ENCODE data around the gene RPTOR.
"Not testable (repeated sequence)": the region's sequence is repeated elsewhere in the genome, so short reads cannot be mapped to it uniquely, and the experiment has no call there.

The RPTOR gene

DNA sequence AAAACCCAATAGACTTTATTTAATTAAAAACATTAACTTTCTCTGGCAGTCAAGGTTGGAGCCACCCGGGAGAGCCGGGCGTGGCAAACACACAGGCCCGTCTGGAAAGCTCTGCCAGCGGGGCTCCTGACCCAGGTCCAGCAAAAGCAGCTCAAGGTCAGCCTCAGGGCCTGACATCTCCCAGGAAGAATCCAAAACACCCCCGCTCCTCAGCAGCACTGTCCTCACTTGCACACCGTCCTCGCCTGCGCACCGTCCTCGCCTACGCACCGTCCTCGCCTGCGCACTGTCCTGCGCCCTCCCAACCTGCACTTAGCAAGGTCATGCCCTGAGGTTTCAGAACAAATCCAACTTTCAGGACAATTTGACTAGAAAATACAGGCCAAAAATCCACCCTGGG is 31.4 kb upstream of the RPTOR start:
- no peak for DNase-seq (ENCODE audit: low spot score)

DNA sequence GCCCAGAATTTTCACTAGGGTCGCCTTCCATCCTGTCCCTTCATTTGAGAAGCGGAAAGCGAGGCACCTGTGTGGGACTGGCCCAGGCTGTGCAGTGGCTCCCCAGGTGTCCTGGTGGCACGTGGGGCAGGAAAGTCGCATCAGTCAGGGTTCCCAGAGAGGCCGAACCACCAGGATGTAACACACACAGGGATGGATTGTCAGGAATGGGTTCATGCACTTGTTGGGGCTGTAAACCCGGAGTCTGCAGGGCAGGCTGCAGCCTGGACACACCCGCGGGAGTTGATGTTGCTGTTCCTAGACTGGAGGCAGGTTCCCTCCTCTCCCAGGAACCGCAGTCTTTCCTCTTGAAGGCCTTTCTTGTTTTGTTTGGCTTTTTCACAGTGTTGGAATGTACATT is 30.7 kb upstream of the RPTOR start:
- no peak for DNase-seq (ENCODE audit: low spot score)

DNA sequence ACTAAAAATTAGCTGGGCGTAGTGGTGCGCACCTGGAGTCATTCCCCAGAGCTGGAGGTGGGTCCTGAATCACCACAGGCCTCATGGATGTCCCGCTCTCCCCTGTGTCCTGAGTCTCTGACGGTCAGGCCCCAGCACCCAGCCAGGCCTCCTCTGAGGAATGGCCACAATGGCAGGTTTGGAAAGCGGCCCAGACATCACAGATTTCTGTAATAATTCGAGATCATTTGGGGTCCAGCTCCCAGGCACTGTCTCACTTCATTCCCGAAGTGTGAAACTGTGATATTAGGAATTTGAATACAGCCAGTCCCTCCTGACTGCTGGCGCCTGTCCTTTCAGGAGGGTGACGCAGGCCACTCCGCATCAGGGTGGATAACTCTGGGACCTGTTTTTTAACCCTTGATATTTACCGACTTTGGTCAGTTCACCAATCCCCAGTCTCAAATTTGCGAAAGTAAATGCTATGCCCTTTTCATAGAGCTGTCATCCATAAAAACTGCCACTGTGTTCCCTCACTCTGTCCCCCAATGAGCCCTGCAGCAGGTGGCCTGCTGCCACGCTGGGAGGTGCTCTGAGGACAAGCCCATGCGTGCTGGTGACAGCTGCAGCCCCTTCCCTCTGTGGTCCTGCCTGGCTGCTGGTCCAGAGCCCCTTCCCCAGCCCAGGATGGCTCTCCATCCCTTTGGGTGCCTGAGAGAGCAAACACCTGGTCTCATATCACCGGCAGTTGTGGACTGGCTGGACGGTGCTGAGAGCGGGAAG is 28.3 kb upstream of the RPTOR start:
- no peak for DNase-seq (ENCODE audit: low spot score)

GRCh38 chr17:80517641-80518040 is 27.0 kb upstream of the RPTOR start:
- DNase-seq (ENCODE audit: low spot score) = no peak

- DNase-seq (ENCODE audit: low spot score) = no peak
These were observed 26.2 kb upstream of the RPTOR start for GRCh38 chr17:80518392-80518791.

DNA sequence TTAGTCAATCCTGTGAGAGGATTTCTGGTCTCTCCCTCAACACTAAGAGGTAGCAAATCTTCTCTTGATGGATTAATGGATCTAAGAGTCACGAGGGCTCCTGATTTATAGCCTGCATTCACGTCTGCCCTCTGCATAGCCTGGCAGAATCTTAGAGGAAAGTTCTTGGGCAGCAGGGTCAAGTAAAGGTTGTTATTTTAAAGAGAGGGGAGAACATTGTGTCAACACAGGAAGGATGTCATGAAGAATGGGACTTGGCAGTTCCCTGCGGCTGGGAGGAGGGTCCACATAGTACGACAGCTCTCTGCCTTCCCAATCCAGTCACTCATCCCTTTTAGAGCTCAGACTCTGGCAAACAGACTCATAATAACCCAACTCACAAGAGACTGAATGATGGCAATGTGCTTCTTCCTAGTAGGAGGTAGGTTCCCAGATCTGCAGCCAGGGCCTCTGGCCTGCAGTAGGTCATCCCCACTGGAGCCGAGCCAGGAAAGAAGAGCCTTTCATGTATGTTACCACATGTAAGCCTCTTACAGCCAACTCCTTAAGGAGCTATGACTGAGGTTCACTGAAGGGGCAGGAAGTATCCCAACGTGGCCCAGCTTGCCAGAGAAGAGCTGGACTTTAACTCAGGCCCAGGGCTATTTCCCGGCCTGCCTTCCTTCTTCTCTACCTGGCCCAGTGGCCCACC is 25.4 kb upstream of the RPTOR start:
- DNase-seq (ENCODE audit: low spot score) = no peak

GRCh38 chr17:80520810-80521455 is 23.7 kb upstream of the RPTOR start:
- DNase-seq (ENCODE audit: low spot score) = no peak

DNA sequence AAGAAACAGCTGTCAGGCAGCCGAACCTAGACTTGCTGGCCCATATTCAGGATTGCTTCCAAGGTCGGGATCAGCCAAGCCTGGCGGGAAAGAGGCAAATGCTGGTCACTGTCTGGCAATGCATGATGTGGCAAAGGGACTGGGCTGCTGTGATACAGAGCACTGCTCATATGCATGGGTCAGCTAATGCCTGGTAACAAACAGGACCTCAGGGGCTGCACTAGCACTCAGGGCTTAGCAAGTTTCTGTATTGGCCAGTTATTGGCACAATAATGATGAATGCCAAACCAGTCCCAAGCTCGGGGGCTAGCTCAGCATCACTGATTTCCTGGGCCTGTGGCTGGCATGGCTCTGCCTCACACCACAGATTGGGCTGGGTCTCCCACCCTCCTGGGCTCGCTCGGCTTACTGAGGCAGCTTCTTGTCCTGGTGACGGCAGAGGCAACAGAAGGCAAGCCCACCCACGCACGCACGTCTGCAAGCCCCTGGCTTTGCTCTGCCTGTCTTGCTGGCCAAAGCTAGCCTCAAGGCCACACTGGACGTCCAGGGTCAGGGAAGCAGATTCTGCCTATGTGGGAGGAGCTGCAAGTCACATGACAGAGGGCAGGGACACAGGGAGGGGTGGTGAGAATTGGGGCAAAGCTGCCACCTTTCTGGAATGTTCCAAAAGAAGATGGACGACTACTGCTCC is 21.4 kb upstream of the RPTOR start:
- no peak for DNase-seq (ENCODE audit: low spot score)

- DNase-seq (ENCODE audit: low spot score) = no peak
These were observed 20.5 kb upstream of the RPTOR start for GRCh38 chr17:80523956-80524712.

DNA sequence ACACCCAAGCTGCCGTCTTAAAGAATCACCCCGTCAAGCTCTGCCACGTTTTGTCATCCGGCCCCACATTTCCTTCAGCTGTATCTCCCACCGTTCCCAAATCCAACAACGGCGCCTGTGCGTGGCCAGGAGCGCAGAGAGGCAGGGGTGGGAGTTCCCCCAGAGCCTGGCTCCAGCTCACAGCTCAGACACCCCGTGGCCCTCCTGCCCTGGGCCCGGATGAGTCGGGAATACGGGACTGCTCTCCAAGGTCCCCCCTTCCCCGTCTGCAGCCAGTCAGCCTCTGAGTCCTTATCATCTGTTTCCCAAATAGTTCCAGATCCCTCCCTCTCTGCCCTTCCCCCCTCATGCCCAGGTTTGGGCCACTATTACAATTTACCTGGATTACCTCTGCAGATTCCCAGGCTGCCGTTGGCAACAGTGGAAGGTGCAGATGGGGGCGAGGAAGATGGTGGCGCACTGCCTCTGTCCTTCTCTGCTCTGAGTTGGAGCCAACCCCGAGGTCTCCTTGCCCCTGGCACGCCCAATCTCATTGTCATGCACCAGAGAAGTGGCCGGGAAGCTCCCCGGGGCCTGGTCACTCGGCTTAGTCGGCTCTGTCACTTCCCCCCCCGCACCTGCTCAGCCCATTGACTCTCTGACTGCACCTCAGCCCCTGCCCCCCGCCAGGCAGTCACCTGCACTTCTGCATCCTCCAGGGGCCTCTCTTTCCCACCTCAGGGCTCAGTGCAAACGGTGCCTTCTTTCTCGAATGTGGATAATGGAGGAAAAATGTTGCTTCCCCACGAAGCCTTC is 18.3 kb upstream of the RPTOR start:
- no peak for DNase-seq (ENCODE audit: low spot score)

DNA sequence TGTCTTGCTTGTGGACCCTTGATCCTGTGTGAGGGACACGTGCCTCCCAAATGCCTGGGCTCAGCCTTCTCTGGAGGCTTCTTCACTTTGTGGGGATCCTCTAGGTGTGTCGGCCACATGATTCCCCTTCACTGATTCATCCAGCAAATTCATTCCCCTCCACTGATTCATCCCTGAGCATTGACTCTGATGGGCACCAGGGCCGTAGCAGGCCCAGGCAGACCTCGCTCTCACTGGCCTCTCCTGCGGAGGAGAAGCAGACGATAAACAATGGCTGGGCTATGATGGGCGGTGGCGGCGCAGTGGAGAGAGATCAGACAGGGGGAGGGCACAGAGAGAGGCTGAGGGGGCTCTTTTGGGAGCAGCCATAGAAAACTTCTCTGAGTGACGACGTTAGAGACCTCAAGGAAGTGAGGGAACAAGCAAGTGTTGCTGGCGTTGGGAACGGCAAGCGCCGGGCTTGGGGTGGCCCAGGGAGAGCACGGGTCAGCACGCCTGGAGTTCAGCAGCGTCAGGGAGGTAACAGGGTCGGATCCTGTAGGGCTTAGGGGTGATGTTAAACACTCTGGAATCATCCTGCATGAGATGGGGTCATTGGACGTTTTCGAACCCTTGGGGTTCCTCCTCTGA is 17.5 kb upstream of the RPTOR start:
- DNase-seq (ENCODE audit: low spot score) = no peak

DNA sequence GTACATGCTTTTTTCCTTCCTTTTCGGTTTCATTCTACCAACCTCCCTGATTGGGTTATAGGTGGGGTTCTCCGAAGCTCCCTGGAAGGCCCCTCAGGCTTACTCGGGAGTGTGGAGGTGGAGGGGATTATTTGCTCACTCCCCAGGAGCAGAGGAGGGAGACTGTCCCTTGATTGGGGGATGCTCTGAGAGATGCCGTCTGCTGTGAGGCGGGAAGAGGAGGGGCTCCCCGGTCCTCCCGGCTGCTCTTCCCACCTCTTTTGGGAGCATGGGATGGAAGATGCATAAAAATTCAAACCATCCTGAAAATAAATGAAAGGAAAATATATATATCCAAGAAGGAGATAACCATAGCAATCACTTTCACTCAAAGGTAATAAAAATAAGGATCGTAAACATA is 16.1 kb upstream of the RPTOR start:
- DNase-seq (ENCODE audit: low spot score) = no peak

- no peak for DNase-seq (ENCODE audit: low spot score)
These were observed 15.3 kb upstream of the RPTOR start for GRCh38 chr17:80529104-80529903.

- no peak for DNase-seq (ENCODE audit: low spot score)
These were observed 14.7 kb upstream of the RPTOR start for GRCh38 chr17:80529904-80530292.

GRCh38 chr17:80531400-80531799 is 13.2 kb upstream of the RPTOR start:
- DNase-seq (ENCODE audit: low spot score) = no peak

DNA sequence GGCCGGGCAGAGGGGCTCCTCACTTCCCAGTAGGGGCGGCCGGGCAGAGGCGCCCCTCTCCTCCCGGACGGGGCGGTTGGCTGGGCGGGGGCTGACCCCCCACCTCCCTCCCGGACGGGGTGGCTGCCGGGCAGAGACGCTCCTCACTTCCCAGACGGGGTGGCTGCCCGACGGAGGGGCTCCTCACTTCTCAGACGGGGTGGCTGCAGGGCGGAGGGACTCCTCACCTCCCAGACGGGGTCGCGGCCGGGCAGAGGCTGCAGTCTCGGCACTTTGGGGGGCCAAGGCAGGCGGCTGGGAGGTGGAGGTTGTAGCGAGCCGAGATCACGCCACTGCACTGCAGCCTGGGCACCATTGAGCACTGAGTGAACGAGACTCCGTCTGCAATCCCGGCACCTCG is 7.3 kb upstream of the RPTOR start:
- DNase-seq (ENCODE audit: low spot score) = not testable (repeated sequence)

DNA sequence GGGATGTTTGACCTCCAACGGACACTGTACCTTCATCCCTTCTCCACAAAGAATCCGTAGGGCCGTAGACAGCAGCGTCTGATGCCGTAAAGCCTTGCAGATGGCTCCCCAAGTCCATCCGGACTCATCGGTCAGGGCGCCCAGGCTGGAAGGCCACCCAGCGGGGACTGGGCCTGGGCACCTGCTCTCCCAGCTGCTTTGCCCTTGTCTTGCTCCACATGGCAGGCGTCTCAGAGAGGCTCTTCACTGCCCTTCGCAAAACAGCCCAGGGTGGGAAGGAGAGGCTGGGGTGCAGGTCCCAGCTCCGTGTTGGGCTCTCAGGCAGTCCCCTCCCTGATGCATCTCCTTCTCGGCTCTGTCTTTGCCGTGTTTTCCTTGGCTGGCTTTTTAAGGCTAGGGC is 6.2 kb upstream of the RPTOR start:
- no peak for DNase-seq (ENCODE audit: low spot score)

- no peak for DNase-seq (ENCODE audit: low spot score)
These were observed 5.5 kb upstream of the RPTOR start for GRCh38 chr17:80539022-80539641.

DNA sequence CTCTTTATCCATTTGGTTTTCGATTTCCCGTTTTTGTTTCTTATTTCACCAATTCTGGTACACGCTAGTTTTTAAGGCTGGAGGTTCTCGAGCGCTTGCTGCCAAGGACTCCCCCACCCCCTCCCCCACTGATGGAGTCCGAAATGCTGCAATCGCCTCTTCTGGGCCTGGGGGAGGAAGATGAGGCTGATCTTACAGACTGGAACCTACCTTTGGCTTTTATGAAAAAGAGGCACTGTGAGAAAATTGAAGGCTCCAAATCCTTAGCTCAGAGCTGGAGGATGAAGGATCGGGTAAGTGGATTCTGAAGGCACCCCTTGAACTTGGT is 825 bp downstream of the RPTOR start:
- DNase-seq (ENCODE audit: low spot score) = no peak

DNA sequence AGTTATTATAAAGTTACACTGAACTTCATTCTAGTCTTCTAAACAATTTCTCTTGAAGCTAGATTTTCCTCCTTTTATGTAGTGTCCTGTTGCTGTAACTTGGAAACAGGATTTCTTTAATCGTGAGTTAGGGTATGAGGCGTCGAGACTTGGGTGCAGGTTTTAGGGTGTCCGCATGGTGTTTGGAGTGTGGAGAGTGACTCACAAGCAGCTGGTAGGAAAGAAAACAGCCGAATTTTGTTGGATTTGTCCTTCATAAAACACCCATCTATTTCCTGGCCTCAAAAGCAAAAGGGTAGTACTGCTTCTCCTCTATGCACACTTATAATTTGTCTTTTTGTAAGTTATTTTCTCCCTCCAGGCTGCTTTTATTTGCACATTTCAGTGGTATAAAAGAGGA is 1.6 kb downstream of the RPTOR start:
- no peak for DNase-seq (ENCODE audit: low spot score)

Data from COLO829 (cell line).